Endothelial cell of umbilical vein (primary cell): ENCODE data around the gene KCTD11. TPM values are rescaled to one million over a fixed set of nuclear protein-coding genes. Genes with fewer than 3 reads are reported as not detected.
A peak's percentile ranks its signal among the peaks of the same experiment; 100 is the strongest.

ENCODE experiments used
- BruUV-seq: library from RNA; stranded (reverse); fragments of 400-500 nt; replicated peaks from 2 replicates; lab custom pipeline; 2021; lab: Mats Ljungman, UMichigan
- CTCF ChIA-PET: fragments of 300-600, 350-600 bp; sonication (Branson Sonifier 250); formaldehyde crosslinking; loops from one replicate; lab custom pipeline; 2021; ENCODE audit warnings: antibody characterized with exemption, inconsistent platforms; lab: Charles Lee
- POLR2A ChIA-PET: fragments of 300-600, 350-600 bp; sonication (Branson Sonifier 250); formaldehyde crosslinking; loops from one replicate; lab custom pipeline; 2021; ENCODE audit warnings: antibody characterized with exemption, inconsistent platforms; lab: Charles Lee
- DNase-seq: peaks from one replicate; pipeline ENCODE4 v3.0.0-alpha.2; 2011; ENCODE audit warnings: low read depth, low spot score
- FAIRE-seq: peaks from 2 replicates; lab custom pipeline; 2011; peaks lifted over from hg19 to GRCh38; lab: Jason Lieb, UNC
- H2AFZ ChIP-seq: 2 replicates; pipeline ENCODE4 v1.6.0; 2012; ENCODE audit warnings: low read depth, low read length, control low read depth, inconsistent platforms
- H3K27ac ChIP-seq: 2 replicates; pipeline ENCODE4 v1.5.1; 2011; ENCODE audit warnings: low read depth, mild to moderate bottlenecking, control low read depth, low read length, moderate library complexity; ENCODE audit not compliant: insufficient read depth
- H3K27me3 ChIP-seq, 2 experiments: 2 replicates each; pipeline versions ENCODE4 v1.6.0 to v1.6.1; 2011; ENCODE audit warnings: low read length in 2 of 2, mixed read lengths in 1 of 2; ENCODE audit not compliant: control insufficient read depth in 2 of 2, insufficient read depth in 2 of 2
- H3K36me3 ChIP-seq, 2 experiments: 2 replicates in 1 of 2; 3 replicates in 1 of 2; pipeline ENCODE4 v1.5.1; 2011; ENCODE audit warnings: low read length in 2 of 2, mild to moderate bottlenecking in 1 of 2, moderate library complexity in 1 of 2; ENCODE audit not compliant: control insufficient read depth in 2 of 2, insufficient read depth in 2 of 2; ENCODE audit errors: extremely low read depth in 1 of 2
- H3K4me1 ChIP-seq: 3 replicates; pipeline ENCODE4 v1.5.1; 2011; ENCODE audit warnings: mild to moderate bottlenecking, low read length; ENCODE audit not compliant: control insufficient read depth, insufficient read depth; ENCODE audit errors: extremely low read depth
- H3K4me2 ChIP-seq: 2 replicates; pipeline ENCODE4 v1.6.1; 2011; ENCODE audit warnings: low read length, control low read depth, mixed read lengths; ENCODE audit not compliant: insufficient read depth
- H3K4me3 ChIP-seq, 3 experiments: fragments of 200-600 bp in 1 of 3; sonication (generic), shearing (Covaris generic) in 1 of 3; replicated peaks in 1 of 3; 2 replicates each; pipeline ENCODE4 v1.5.1; 2011 to 2016; ENCODE audit warnings: control low read depth in 3 of 3, low read length in 3 of 3, mild to moderate bottlenecking in 2 of 3, inconsistent platforms in 1 of 3, low read depth in 1 of 3, moderate library complexity in 1 of 3; ENCODE audit not compliant: insufficient read depth in 1 of 3
- H3K79me2 ChIP-seq: 2 replicates; pipeline ENCODE4 v1.6.0; 2012; ENCODE audit warnings: low read length, inconsistent platforms; ENCODE audit not compliant: control insufficient read depth, insufficient read depth
- H3K9ac ChIP-seq: replicated peaks from 2 replicates; pipeline ENCODE3; 2011; ENCODE audit warnings: low read length, control low read depth; ENCODE audit not compliant: insufficient read depth; ENCODE audit errors: extremely low read depth
- H3K9me1 ChIP-seq: replicated peaks from 3 replicates; pipeline ENCODE4 v1.6.0; 2011; ENCODE audit warnings: mild to moderate bottlenecking, low read length; ENCODE audit not compliant: control insufficient read depth, insufficient read depth; ENCODE audit errors: extremely low read depth
- H3K9me3 ChIP-seq: replicated peaks from 2 replicates; pipeline ENCODE4 v1.5.1; 2012; ENCODE audit warnings: low read length, inconsistent platforms; ENCODE audit not compliant: control insufficient read depth, insufficient read depth
- H4K20me1 ChIP-seq: replicated peaks from 2 replicates; pipeline ENCODE3; 2011; ENCODE audit warnings: mild to moderate bottlenecking, low read length; ENCODE audit not compliant: control insufficient read depth, insufficient read depth; ENCODE audit errors: extremely low read depth
- CTCF ChIP-seq, 2 donors: IDR thresholded peaks; 1 replicate in 1 of 2; 2 replicates in 1 of 2; pipeline ENCODE4 v1.5.1; 2011; ENCODE audit warnings: low read length in 2 of 2, mild to moderate bottlenecking in 2 of 2, moderate library complexity in 2 of 2, control low read depth in 1 of 2, inconsistent platforms in 1 of 2, low read depth in 1 of 2; ENCODE audit not compliant: insufficient read depth in 1 of 2; ENCODE audit errors: extremely low read depth in 1 of 2
- EZH2 ChIP-seq: IDR thresholded peaks from 2 replicates; pipeline ENCODE4 v1.6.1; 2012; ENCODE audit warnings: borderline replicate concordance, low read depth, mild to moderate bottlenecking, moderate library complexity, low read length, inconsistent platforms; ENCODE audit not compliant: severe bottlenecking
- dilution Hi-C: fragments of 300-500 bp; cut with MboI; formaldehyde crosslinking; loops from one replicate; pipeline ENCODE4 v1.15.0; 2019; ENCODE audit warnings: low sequenced_read_pairs; ENCODE audit not compliant: extremely low pct_ligation_motif_present
- intact Hi-C: fragments of 100-400 bp; cut with micrococcal nuclease; formaldehyde crosslinking; loops from one replicate; pipeline ENCODE4 v1.10.0; 2022
- polyA plus RNA-seq, 4 experiments: library from polyadenylated mRNA; depleted of rRNA in 3 of 4; stranded (reverse) in 3 of 4; unstranded in 1 of 4; fragments of >200 nt; gene quantifications; 2 replicates each; pipeline versions ENCODE4 v1.2.1 to v1.2.3, GENCODE V29; 2011 to 2012; ENCODE audit warnings: missing spikeins in 1 of 4
- total RNA-seq: library from RNA; stranded (reverse); gene quantifications from 2 replicates; pipeline ENCODE4 v1.2.3, GENCODE V29; 2021

Gene KCTD11
- total and polyA plus RNA-seq, 2 donors (not counting 3 experiments of a cell fraction or from before 2014, with no cell fraction given), result 3.8 to 6.5 TPM

DNA sequence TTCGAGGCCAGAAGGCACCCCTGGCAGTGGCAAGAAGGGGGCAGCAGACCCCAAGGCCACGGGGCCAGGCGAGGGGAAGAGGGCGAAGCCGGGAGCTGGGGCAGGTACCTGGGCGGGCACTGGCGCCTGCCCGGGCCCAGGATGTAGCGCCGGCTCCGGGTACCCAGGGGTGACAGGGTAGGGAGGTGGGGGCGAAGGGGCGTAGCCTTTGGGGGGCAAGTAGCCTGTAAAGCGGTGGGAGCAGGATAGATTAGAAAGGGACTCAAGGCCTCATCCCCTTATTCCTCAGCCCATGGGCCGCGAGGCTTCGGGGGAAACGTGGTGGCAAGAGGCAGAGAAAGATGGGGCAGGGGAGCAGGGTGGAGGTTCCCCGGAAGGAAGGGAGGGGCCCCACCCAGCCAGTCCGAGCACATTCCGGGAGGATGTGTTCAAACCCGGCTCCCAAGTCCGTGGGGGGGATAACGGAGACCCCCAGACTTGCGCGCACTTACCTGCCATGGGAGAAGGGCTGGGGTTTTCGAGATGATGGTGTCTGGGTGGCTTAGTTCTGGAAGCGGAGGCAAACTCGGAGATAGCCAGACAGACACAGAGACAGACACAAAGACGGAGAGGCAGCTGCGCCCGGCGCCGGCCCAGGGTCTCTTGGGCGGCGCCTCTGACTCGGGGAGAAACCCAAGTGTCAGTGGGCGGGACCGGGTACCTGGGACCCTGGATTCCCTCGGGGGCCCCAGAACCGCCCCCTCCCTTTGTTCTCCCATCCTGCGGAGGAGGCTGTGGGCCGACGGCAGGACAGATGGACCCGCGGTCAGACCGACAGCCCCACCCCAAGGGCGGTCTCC is 41.9 kb downstream of the KCTD11 start:
- H3K4me1 ChIP-seq, result peaks cover 16% of the 10 kb centered on the region
- dilution Hi-C loops, result no loop called here
- no peaks in the 10 kb centered on the region for H3K9me1 ChIP-seq
- ChIA-PET CTCF (interaction anchor here (0.6 to 2.3 kb wide), 8 partner anchors 8 to 167 kb away, joined by 3 to 11 read pairs (median 5); partner anchors contain the start of gene TMEM256), POLR2A (interaction anchor here (1.0 kb wide), 1 partner anchor 10 kb away, joined by 11 read pairs; the partner anchor contains the start of gene TMEM256)
- no peaks in the 10 kb centered on the region for H3K27me3 ChIP-seq
- H3K4me2 ChIP-seq, result peak overlapping the region; percentile 45
- peak overlapping the region; percentile 51 for H2AFZ ChIP-seq
- H3K9me3 ChIP-seq, result no peaks in the 10 kb centered on the region
- peak overlapping the region; percentile 81 for H3K9ac ChIP-seq
- peaks cover 0 to 18% of the 10 kb centered on the region in 2 experiments for H3K36me3 ChIP-seq
- no peaks in the 10 kb centered on the region for H3K79me2 ChIP-seq
- TF ChIP-seq CTCF (IDR thresholded peaks at IDR 0.05; ENCODE audit: extremely low read depth in 1 of 2, insufficient read depth in 1 of 2, low read depth in 1 of 2, low read length in 2 of 2) (peak in 1 of 2 donors; percentile 7), EZH2 (no peak)
- no peak for FAIRE-seq
- DNase-seq, result no peak
- H3K4me3 ChIP-seq, result peak overlapping the region; percentile 58 to 93 (median 92)
- no peaks in the 10 kb centered on the region for H4K20me1 ChIP-seq
- no TSS peak for BruUV-seq
- peak overlapping the region; percentile 38 for H3K27ac ChIP-seq
- intact Hi-C loops, result loop anchor here (1.0 to 5.0 kb wide), 5 partner anchors 10 to 167 kb away; partner anchors contain the start of genes POLR2A, SENP3, TMEM102 and TMEM256
